ENCODE data around the gene MCEMP1.

GRCh38 chr19:7681340-7682174 lies 4.7 kb downstream of the MCEMP1 start:
- peak; percentile 27; the same call in 1 of the 2 replicates for TF ChIP-seq POLR2AphosphoS5 (IDR thresholded peaks at IDR 0.05; ENCODE audit: low read depth, low read length)
- no peak for TF ChIP-seq SIN3A (IDR thresholded peaks at IDR 0.05; ENCODE audit: borderline replicate concordance, insufficient read depth, low read length)
- no peak for TF ChIP-seq REST (IDR thresholded peaks at IDR 0.05; ENCODE audit: insufficient read depth in 1 of 2, low read depth in 2 of 2, low read length in 2 of 2)
- no peak for TF ChIP-seq FOXP2 (optimal IDR thresholded peaks at IDR 0.05; ENCODE audit: borderline replicate concordance, extremely low read depth, extremely low read length, insufficient read depth)

Data from PFSK-1 (cell line).